C4-2B (cell line): ENCODE data around the gene OXGR1.

Experiments
- CTCF ChIP-seq: fragments of 450-650 bp; conservative IDR thresholded peaks from 2 replicates; pipeline ENCODE4 v1.5.1; 2017; ENCODE audit warnings: mild to moderate bottlenecking
- ZFX ChIP-seq: fragments of 450-650 bp; IDR thresholded peaks from 2 replicates; pipeline ENCODE4 v1.6.1; 2017

DNA sequence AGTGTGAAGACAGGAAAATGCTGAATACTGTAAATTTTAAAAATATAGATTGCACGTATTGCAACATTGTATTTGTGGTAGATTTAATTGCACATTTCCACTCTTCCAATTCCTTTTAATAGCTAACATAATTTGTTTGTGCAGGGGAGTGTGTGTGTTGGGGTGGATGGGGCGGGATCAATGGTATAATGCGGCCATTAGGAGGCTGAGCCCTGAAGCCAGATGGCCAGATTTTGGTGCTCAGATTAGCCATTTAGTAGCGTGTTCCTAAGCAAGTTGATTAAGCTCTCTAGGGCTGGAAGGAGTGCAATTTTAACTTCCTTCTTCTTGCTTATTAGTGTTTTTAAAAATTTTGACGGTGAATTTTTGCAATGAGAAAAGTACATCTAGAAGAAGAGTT, 5.8 kb downstream of the OXGR1 start:
- TF ChIP-seq CTCF (no peak), ZFX (no peak)
